GM18517 (cell line): ENCODE data around the gene FST.

Experiments used
- ATAC-seq: cut with Tn5 transposase; IDR thresholded peaks from one replicate; pipeline ENCODE4 v1.9.1; 2021; ENCODE audit warnings: mild to moderate bottlenecking, moderate library complexity; ENCODE audit not compliant: unreplicated experiment

Gene FST, protein sequence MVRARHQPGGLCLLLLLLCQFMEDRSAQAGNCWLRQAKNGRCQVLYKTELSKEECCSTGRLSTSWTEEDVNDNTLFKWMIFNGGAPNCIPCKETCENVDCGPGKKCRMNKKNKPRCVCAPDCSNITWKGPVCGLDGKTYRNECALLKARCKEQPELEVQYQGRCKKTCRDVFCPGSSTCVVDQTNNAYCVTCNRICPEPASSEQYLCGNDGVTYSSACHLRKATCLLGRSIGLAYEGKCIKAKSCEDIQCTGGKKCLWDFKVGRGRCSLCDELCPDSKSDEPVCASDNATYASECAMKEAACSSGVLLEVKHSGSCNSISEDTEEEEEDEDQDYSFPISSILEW

DNA sequence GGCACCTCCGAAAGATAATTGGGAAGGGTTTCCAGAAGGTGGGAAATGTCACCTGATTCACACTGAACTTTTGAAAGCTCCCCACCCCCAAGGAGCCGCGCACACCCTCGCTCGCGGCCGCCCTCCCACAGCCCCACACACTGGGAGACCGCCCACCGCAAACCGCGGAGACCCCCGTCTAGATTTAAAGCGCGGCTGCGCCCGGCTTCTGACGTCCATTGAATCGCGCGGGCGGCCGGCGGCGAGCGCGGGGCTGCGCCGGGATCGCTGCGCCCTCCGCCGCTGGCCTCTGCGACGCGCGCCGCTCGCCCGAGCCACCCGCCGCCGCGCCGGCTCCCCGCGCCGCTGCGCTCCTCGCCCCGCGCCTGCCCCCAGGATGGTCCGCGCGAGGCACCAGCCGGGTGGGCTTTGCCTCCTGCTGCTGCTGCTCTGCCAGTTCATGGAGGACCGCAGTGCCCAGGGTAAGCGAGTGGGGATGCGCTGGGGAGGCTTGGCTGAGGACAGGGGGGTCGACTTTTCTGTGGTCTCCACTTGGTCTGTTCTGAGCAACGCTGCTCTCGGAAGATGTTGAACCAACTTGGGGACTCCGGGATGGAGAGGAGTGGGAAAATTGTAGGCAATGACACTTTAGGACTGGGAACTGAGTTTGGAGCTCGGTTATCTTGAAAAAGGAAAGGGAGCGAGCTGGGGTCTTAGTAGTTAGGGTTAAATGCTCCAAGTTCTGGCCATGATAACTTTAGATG is at the start of gene FST:
FST (plus strand) TSS at position 214 of the 743 bp plus-strand sequence; CDS start at position 377, 163 bp downstream.
- no peak for ATAC-seq

DNA sequence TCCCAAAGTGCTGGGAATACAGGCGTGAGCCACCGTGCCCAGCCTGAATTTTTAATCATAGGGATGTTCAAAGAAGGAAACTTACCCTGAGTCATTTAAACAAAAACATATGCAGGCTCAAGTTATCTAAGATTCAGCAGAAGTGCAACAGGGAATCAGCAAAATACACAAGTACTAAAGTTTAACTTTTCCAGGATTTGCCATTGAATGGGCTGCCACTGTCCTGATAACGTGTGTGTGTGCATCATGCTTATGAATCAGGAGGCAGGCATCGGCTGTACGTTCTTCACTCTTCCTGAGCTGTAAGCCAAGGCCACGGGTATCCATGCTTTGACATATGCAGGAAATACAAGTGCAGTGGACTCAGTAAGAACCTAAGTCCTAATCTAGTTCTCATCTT is 48.8 kb upstream of the FST start:
- ATAC-seq, result no peak

DNA sequence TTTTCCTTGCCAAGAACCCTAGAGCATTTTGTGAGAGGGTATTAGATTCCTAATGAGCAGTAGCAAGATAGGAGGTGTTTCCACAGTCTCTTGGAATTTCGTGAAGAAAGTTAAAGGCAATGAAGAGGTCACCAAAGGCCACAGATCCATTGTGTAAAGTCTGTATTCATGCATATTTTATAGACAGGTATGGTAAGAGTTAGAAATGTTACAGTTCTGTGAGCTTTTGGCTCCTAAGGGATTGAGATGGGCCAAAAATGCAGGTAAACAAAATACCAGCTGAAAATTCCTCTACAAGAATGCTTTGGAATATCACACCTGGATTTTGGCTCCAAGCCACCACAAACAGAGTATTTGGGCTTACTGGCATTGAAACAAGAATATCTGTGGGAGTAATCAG is 47.4 kb upstream of the FST start:
- no peak for ATAC-seq

DNA sequence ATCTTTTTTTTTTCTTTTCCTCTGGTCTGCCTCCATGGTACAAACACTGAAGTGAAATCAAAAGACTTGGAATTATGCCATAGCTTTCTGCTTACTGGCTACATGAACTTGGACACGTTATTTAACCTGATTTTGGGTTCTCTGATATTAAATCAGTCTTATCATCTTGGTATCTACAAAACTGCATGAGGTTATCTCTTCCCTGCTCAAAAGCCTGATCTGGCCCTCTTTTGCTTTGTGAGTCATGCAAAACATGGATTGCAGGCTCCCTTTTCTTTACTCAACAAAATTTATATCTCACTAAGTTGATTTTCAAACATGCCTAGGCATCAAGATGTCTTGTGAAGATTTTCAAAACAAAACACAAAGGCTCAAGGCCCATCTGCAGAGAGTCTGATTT is 45.9 kb upstream of the FST start:
- no peak for ATAC-seq

DNA sequence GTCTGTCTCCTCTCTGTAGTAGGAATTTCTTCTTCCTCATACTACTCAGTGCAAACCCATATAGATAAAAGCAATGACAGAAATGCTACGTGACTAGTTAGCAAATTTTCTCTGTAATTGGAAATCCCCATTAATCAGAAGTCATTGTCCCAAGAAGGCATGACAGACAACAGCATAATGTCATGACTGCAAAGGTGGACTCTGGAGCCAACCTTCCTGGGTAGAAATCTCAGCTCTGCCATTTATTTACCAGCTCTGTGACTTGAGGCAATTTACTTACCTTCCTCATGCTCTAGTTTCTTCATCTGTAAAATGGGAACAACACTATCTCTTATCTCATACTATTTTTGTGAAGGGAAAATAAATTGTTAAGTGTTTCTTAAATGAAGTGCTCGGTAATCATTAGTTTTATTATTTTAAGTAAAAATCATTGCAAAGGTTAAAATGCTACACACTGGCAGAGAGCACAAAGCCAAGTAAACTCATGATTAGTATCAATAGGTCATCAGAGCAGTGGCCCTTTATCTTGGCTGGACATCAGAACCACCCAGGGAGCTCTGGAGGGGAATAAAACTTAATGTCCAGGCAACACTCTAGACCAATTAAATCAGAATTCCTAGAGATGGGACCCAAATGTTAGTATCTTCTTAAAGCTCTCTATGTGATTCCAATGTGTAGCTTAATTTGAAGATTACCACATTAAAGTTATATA is 43.8 kb upstream of the FST start:
- no peak for ATAC-seq

DNA sequence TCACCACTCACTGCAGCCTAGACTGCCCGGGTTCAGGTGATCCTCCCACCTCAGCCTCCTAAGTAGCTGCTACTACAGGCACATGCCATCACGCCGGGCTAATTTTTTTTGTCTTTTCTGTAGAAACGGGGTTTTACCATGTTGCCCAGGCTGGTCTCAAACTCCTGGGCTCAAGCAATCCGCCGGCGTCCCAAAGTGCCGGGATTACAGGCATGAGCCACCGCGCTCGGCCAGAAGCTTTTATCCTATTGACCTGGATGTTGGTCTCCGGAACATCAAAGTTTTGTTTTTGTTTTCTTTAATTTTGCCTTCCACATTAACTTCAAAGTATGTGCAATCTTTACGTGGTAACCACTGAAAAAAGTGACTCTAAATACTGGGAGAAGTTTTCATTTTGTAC is 42.4 kb upstream of the FST start:
- no peak for ATAC-seq

DNA sequence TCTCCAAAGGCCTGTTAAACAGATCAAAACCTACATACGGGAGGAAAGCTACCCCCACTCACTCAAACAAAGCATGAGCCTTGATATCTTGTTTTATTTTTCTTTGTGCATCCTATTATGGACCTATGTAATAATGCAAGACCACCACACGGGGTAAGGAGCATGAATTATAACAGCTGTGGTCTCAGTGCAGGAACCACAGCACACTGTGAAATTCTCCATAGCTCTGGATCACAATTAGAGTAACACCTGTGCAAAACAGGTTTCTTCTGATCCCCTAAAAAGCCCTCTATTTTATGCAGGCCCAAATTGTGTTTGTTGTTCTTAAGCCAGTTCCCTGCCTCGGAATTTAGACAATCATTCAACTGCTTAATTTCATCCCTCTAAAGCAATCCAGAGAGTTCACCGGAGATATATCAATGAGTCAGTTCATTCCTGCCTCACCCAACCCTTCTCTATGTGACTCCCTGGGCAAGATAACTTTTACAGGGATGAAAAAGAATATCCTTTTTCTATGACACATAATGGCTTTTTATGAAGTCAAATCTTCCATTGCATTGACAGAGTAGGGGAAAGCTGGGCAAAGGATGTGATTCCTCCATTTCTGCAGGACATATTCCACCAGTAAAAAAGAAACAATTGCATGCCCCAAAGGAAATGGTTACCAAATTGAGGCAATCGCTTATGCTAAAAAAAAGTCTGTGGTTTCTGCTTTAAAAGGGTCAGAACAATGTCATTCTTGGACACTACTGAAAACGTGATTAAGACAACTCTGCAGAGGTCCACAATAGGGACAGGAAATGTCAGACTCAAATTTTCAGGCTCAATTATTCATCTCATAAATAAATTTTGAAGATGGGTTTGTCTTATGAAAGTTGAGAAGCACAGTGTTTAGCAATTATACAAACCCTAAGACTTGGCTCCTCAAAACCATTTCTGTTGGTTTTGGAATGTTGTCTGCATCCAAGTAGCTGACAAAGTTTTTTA is 41.6 kb upstream of the FST start:
- ATAC-seq, result no peak

DNA sequence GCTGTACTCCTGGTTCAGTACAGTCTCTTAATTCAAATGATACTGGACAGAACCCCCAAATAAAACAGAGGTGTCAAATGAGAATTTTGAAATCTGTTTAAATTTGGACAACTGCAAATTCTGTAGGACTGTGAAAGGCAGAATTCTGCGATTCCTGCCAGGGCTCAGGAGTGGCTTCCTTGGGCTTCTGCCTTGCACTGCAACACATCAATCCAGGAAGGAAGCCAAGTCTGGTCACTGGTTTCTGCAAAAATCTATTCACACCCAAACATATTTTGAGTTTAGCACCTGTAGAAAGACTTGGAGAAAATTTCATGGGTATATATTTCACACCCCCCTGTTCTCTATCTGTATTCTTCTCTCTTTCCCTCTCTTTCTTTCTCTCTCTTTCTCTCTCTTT is 37.5 kb upstream of the FST start:
- ATAC-seq, result no peak

DNA sequence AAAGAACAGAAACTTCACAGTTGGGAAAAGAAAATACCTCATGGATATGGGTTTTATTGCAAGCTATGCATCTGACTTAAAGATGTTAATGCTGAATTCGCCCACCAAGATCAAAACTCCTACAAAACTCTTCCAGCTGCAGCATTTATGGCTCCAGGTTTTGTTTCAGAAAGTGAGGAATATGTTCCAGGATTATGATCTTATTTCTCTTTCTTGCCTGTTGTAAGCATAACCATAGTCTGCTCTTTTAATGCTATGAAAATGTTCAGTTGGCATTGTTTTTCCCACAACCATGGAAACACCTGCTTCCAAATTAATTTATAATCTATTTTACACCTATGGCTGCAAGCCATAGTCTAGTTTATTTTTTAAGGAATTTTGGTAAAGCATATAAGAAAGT is 34.9 kb upstream of the FST start:
- ATAC-seq, result no peak

DNA sequence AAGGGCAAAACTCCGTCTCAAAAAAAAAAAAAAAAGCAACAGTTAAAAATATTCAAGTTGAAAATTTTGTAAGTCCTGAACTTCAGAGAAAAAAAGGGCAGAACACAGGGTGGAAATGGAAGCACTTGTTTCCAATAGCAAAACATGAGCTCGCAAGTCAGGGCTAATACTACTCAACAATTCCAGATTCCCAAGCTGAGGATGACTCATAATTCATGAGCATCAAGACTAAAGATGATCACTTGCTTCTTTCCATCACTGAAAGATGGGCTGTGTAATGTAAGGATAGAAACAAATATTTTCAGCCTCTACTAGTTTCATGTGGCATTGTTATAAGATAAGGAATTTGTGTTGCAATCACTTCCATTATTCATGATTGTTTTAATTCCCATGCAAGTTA is 33.5 kb upstream of the FST start:
- no peak for ATAC-seq

DNA sequence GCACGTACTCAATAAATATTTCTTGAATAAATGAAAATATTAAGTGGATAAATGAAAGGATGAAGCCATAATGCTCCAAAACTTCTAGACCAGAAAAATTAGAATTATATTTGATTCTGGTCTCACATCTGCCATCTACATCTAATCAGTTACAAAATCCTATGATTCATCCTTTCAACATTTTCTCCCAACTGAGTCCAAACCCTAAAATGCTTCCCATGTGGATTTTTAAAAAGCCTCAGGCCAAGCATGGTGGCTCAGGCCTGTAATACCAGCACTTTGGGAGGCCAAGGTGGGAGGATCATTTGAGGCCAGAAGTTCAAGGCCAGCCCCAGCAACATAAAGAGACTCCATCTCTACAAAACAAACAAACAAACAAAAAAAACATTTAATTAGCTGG is 31.6 kb upstream of the FST start:
- no peak for ATAC-seq

DNA sequence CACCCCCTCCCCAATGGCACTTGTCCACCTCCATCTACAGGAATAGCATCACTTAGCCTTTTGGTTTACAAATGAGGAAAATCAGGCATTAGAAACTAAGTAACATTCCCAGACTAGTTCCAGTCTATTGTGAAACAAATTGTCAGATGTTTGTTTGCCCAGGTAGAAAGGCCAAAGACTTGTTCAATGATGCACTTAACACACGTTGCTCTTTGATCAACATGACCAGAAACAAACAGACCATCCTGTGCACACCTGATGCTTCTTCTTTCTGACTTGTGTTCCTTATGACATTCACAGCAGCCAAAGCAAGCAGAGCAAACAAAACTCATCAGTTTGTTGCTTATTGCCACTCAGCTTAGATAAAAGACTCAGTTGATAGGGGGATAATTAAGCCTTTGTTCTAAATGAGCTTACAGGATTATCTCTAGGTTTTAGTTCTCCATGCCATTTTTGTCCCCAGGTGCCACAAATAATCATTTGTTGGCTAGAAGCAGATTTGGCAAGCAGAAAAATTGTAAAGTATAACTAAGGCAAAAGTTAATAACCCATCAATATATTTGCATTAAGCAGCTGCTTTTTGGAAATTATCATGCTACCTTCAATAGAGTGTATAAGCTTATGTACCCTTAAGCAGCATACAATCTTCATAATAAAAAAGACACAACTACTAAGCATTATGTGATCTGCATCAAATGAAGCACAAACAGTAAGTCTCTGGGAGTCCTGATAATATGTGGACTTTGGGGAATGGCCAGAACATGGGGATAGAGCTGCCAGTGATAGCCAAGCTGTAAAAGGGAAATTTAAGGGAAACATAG is 26.3 kb upstream of the FST start:
- ATAC-seq, result no peak

DNA sequence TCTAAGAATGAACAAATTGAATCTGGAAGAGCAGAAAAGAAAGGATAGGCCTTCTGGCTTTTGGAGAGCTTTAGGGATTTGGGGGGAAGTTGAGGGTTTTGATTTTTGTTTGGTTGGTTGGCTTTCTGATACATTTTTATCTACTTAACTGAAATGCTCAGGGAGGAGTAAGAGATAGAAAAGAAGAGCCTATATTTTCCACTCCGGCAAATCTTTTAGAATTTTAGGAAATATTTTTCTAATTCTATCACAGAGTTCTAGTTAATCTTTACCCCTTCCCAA is 25.8 kb upstream of the FST start:
- ATAC-seq, result no peak

DNA sequence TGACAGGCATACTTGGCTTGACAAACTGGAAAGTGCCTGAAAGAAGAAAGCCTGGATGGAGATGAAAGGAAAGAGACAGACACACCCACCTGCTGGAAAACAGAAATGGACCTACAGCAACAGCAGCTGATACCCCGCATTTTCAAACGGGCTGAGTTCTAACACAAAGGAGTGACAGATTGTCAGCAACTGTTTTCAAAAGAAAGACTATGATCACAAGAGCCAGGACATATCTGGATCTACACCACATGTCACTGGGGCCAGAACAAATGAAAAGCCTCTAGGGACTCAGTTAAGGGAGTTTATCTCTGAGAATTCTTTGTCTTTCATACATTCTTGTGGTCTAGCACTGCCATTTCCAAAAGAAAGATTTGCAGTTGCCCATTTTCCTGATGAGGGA is 24.1 kb upstream of the FST start:
- ATAC-seq, result no peak

DNA sequence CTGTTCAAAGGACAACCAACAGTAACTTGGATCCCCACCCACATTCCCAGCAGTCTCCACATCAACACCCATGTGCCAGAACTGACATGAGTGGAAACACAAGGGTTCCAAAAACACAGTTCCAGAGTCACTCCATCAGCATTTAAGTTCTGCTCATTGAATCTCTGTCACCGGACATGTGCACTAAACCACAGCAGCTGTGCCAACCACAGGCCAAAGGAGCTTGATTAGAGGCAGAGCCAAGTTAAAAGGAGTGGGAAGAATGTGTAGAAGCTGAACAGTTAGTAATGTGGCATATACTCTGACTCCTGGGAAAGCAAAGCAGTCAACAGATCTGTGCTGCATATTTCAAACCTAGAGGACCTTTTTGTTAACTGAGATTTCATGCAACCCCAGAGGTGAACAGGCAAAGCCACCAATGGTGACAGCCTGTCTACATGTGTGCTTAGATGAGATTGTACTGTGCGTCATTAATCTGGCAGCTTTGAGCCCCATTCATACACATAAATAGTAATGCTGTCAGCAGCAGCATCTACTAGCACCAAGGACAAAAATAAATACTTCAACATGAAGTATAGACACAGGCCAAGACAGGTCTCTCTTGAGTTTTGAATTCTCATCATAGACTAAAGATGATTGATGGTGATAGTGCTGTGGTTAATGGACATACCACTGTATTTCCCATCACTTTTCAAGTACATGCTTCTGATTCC is 16.4 kb upstream of the FST start:
- ATAC-seq, result no peak

DNA sequence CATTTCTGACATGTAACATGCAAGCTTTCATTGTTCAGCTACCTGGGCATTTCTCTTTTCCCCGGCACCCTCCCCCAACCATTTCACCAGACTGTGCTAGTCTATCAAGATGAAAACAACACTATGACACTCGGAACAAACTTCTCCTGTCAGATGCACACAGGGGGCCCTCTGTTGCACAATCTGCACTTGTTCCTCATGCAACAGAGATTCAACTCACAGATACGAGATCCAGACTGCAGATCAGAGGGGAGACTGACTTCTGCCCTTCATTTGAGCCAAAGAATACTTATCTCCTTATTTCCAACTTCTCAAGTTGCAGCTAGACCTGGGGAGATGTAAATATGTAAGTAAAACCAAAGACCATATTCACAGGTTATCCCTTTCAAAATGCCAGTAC is 15.7 kb upstream of the FST start:
- ATAC-seq, result no peak

DNA sequence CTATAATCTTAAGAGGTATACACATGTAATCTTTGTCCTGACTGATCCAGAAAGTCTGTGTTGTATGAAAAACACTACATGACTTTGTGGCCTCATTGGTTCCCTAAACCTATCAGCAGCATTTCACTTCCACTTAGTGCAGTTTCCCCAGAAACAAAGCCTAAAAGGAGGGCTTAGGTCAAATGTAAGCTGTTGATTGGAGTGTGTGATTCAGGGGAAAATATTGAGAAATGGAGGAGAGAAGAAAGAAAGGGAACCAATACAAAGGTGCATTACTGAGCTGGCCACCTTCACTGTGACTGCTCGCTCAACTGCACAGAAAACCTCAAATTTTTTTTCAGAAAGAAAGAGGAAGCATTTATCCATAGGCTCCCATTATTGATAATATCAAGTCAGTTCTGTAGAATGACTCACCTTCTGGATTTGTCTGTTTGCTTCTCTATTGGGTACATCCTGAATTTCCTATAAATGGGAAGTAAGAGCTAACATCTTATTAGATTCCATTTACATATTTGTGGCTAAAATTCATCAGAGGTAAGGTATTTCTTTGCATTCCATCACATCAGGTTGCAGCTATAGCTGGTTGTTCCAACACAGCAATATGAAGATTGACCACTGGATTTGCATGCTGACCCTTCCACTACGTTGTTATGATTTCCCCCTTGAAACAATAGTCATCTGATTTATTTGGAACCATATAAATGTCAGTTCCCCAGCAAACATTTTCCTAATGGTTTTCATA is 10.3 kb upstream of the FST start:
- no peak for ATAC-seq

DNA sequence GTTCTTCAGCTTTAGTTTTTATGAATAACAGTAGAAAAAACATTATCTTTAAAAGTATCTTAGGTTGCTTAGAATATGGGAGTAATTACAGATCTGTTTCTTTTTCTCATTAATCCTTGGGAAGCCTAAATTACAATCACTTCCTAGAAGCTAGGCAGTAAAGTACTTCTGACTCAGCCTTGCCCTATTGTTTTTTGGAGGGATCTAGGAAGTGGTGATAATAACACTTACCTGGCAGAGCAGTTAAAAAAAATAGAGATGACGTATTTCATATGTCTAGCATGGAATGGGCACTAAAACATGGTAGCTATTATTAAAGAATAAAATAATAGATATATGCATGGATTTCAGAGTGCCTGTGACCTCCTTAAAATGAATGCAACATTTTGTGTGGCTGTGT is 8.2 kb upstream of the FST start:
- ATAC-seq, result no peak
